CD4-positive, alpha-beta T cell treated with Interleukin-4 for 1 hour (primary cell): ENCODE measurements around the gene TRPV6.

Experiments used
- DNase-seq, 2 donors: peaks; one replicate each; pipeline ENCODE4 v3.0.0-alpha.2; 2020 to 2022

The TRPV6 gene

GRCh38 chr7:142882338-142882678 is 3.2 kb downstream of the TRPV6 start:
- DNase-seq, result no peak

GRCh38 chr7:142881586-142882337 is 3.8 kb downstream of the TRPV6 start:
- no peak for DNase-seq

- peak; percentile 54 to 65 for DNase-seq
Observed at GRCh38 chr7:142880876-142881505, 4.6 kb downstream of the TRPV6 start.

DNA sequence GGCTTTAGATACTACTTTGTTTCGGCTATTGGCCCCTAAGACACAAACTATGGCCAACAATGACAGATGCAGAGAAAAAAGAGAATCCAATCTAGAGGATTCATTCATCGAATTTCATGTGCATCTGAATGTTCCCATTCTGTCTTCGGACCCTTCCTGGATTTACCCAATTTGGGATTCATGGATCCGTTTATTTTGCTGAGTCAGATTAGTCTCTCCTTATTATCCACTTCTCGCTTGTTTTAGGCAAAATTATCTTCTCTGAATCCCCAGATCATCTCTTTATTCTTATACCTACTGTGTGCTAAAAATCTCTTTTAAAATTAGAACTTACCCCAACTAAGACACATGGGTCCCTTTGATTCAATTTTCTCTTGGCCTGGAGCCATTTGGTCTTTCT is 6.5 kb downstream of the TRPV6 start:
- no peak for DNase-seq

GRCh38 chr7:142878315-142878714 is 7.2 kb downstream of the TRPV6 start:
- no peak for DNase-seq

GRCh38 chr7:142876991-142877910 is 8.3 kb downstream of the TRPV6 start:
- DNase-seq, result no peak

GRCh38 chr7:142876236-142876960 is 9.1 kb downstream of the TRPV6 start:
- DNase-seq, result no peak

DNA sequence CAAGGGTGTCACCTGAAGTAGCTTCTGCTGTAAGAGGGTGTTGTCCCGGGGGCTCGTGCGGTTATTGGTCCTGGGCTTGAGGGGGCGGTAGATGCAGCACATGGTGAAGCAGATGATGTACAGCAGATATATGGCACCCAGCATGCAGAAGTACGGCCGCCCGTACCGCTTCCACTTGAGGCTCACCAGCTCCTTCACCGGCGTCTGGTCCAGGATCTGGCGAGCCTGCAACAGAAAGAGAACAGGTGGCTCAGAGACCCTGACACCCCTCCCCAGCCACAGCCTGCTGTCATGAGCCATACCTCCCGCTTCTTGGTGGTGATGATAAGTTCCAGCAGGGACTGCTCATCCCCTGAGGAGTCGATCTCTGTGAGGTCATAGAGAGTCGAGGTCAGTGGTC is 10.1 kb downstream of the TRPV6 start:
- no peak for DNase-seq

- no peak for DNase-seq
Observed at GRCh38 chr7:142874837-142875236, 10.7 kb downstream of the TRPV6 start.

DNA sequence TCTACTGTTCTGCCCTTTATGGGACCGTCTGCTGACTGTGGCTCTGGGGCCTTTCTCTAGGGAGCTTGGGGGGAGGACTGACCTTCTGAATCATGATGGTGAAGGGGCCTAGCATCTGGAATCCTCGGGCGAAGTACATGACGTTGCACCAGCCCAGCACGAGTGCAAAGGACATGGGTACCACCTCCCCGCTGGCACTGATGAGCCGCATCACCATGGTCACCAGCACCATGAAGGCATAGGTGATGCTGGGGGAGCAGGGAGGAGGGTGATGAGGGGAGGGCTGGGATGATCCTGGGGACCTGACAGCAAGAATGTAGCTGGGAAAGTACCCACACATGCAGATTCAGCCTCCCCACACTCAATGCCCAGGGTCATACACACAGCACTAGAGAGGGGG is 11.1 kb downstream of the TRPV6 start:
- no peak for DNase-seq

GRCh38 chr7:142873871-142874270 is 11.7 kb downstream of the TRPV6 start:
- no peak for DNase-seq

DNA sequence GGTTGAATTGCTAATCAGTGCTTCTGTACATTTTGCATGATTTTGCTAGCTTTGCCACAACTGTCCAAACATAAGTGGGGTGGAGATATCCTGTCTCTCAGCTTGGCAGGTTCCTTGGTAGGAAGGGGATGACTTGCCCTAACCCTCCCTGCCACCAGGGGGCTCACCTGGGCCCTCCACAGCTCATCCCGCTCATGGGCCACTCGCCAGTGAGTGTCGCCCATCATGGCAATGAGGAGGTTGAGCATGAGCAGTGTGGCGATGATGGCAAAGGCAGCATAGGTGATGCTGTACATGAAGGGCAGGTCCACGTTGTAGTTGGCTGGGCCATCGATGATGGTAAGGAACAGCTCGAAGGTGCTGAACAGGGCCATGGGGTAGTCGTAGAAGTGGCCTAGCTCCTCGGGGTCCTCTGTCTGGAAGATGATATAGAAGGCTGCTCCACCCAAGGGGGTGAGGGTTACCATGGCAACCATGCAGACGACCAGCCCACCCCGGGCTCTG is 12.2 kb downstream of the TRPV6 start:
- DNase-seq, result peak in 1 of 2 donors; percentile 22

DNA sequence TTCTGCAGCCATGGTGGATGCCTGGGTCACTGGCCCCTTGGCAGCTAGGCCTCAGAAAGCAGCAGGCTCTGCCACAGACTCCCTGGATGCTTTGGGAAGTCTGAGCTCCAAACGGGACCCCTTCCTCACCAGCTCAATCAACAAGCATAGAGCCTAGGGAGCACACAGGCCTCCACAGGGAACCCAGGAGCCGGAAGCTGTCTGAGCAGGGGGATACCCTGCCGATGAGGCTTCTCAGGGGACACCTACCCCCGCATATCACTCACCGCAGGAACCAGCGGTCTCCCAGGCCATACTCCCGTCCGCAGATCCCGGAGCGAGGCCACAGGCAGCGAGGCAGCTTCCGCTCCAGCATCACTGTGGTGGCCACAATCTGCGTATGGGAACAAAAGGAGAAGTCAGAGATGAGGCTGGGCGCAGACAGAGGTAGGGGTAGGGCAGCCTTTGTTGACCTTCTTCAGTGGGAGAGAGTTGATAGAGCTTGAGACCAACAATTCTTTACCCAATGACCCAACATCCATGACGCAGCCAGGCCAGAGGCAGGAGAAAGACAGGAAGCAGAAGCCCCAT is 13.4 kb downstream of the TRPV6 start:
- no peak for DNase-seq

DNA sequence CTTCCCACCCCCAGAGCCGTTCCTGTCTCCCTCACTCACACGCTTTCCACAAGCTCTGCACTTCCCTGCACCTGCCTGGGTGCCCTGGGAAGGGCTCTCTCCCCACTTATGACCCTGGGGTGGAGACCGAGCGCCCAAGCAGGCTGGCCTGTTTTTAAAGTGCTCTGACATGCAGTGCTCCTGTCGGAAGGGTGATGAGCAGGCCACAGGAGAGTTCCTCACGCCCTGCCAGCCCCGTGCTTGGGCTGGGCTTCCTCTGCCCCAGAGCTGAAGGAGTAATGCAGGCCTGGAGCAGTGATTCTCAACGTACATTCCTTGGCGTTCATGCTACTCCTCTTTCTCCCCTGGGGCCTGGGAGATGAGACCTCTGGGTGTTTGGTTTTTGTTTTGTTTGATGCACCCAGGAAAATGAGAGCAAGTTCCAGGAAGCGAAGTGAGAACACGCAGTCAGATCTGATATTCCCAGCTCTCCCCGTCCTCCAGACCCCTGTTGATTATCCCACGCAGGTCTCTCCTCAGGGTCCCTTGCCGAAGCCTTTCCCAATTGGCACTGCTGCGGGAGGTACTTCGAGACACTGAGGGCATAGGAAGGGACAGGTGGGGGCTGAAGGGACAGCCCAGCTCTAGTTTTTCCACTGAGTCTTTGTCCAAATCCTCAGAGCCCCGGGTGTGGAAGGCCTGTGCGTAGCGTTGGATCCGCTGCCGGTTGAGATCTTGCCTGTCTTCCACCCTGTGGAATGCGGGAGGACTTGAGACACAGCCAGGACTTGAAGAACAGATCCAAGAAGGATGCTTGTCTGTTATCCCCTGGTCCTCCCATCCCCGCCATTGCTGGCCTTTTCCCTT is 14.1 kb downstream of the TRPV6 start:
- DNase-seq, result no peak

GRCh38 chr7:142870566-142871259 is 14.8 kb downstream of the TRPV6 start:
- DNase-seq, result no peak

- DNase-seq, result no peak
Observed at GRCh38 chr7:142870147-142870559, 15.4 kb downstream of the TRPV6 start.

DNA sequence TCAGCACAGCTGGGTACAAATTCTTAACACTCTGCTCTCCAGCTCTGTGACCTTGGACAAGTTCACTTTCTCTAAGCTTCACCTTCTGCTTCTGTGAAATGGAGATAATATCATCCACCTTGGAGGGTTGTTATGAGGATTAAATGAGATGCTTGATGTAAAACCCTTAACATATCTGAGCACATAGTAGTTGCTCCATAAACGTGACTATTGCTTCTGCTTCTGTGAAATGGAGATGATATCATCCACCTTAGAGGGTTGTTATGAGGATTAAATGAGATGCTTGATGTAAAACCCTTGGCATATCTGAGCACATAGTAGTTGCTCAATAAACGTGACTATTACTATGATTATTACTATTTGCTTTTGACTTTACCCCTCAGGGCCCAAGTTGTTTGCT is 16.1 kb downstream of the TRPV6 start:
- no peak for DNase-seq

GRCh38 chr7:142868986-142869415 is 16.5 kb downstream of the TRPV6 start:
- DNase-seq, result no peak

DNA sequence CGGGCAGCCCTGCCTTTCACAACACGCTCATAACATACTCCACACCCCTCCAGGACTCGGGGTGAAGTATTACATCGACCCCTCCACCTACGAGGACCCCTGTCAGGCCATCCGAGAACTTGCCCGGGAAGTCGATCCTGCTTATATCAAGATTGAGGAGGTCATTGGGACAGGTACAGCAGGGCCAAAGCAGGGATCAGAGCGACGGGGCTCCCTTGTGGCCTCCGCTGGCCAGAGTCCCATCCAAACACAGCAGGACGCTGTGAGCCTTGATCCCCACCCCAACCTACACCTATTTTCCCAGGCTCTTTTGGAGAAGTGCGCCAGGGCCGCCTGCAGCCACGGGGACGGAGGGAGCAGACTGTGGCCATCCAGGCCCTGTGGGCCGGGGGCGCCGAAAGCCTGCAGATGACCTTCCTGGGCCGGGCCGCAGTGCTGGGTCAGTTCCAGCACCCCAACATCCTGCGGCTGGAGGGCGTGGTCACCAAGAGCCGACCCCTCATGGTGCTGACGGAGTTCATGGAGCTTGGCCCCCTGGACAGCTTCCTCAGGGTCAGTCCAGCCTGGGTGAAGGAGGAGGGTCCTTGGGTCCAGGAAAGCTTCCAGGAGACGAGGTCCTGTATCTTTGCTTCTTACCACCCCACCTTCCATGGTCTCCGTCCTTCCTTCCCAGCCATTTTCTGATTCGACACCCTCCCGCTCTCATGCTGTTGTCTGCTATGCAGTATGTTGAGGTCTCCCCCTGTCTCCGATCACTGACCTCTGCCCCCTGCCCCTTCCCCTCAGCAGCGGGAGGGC is 17.2 kb downstream of the TRPV6 start:
- no peak for DNase-seq
